ENCODE measurements around the gene DENND1B.

DENND1B gene

GRCh38 chr1:197808880-197809279 is 33.6 kb upstream of the DENND1B start:
- Histone ChIP-seq H3K4me1 (ENCODE audit: control insufficient read depth, insufficient read depth, low read length) (no peaks in the 10 kb centered on the region), H3K9me3 (ENCODE audit: control insufficient read depth, insufficient read depth, low read depth, low read length) (no peaks in the 10 kb centered on the region), H3K36me3 (ENCODE audit: control insufficient read depth in 2 of 2, insufficient read depth in 1 of 2, low read length in 2 of 2) (no peaks in the 10 kb centered on the region), H3K27ac (ENCODE audit: extremely low read depth, low read depth, low read length) (no peak overlapping the region), H3K4me3 (ENCODE audit: low read depth, low read length) (no peak overlapping the region)
- no peak for TF ChIP-seq ZNF239 (tag by site-specific recombination; IDR thresholded peaks at IDR 0.05)
- no peak for TF ChIP-seq ZNF433 (tag by site-specific recombination; IDR thresholded peaks at IDR 0.05; ENCODE audit: low read depth)
- no peak for TF ChIP-seq ZNF394 (tag by site-specific recombination; IDR thresholded peaks at IDR 0.05; ENCODE audit: borderline replicate concordance)
- no peak for TF ChIP-seq ZNF791 (tag by site-specific recombination; IDR thresholded peaks at IDR 0.05)
- no peak for TF ChIP-seq ZNF341 (tag by site-specific recombination; IDR thresholded peaks at IDR 0.05; ENCODE audit: low read depth)
- no peak for TF ChIP-seq ZNF548 (tag by site-specific recombination; IDR thresholded peaks at IDR 0.05)
- no peak for TF ChIP-seq ZBTB1 (tag by site-specific recombination; IDR thresholded peaks at IDR 0.05)
- no peak for TF ChIP-seq ZNF404 (tag by site-specific recombination; IDR thresholded peaks at IDR 0.05)
- no peak for TF ChIP-seq SP3 (tag by site-specific recombination; IDR thresholded peaks at IDR 0.05)
- ChIA-PET POLR2A (no interaction called here), CTCF (interaction anchor here (0.6 kb wide), 1 partner anchor 310 kb away, joined by 3 read pairs; no protein-coding TSS in a partner anchor)

GRCh38 chr1:197807739-197808453 is 32.6 kb upstream of the DENND1B start:
- POLR2A ChIA-PET = no interaction called here
- Histone ChIP-seq H3K4me3 (ENCODE audit: low read depth, low read length) (no peak overlapping the region), H3K27ac (ENCODE audit: extremely low read depth, low read depth, low read length) (no peak overlapping the region), H3K4me1 (ENCODE audit: control insufficient read depth, insufficient read depth, low read length) (no peaks in the 10 kb centered on the region), H3K9me3 (ENCODE audit: control insufficient read depth, insufficient read depth, low read depth, low read length) (no peaks in the 10 kb centered on the region), H3K36me3 (ENCODE audit: control insufficient read depth in 2 of 2, insufficient read depth in 1 of 2, low read length in 2 of 2) (no peaks in the 10 kb centered on the region)
- CTCF ChIA-PET = interaction anchor here (0.6 kb wide), 1 partner anchor 311 kb away, joined by 3 read pairs; no protein-coding TSS in a partner anchor
- TF ChIP-seq, protein P1, sequence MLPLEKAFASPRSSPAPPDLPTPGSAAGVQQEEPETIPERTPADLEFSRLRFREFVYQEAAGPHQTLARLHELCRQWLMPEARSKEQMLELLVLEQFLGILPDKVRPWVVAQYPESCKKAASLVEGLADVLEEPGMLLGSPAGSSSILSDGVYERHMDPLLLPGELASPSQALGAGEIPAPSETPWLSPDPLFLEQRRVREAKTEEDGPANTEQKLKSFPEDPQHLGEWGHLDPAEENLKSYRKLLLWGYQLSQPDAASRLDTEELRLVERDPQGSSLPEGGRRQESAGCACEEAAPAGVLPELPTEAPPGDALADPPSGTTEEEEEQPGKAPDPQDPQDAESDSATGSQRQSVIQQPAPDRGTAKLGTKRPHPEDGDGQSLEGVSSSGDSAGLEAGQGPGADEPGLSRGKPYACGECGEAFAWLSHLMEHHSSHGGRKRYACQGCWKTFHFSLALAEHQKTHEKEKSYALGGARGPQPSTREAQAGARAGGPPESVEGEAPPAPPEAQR (tag by site-specific recombination; IDR thresholded peaks at IDR 0.05) = no peak
- TF ChIP-seq MEIS1 (CRISPR knock-in tag; IDR thresholded peaks at IDR 0.05; ENCODE audit: borderline replicate concordance) (no peak), ZNF664 (tag by site-specific recombination; IDR thresholded peaks at IDR 0.05) (no peak), ZNF112 (tag by site-specific recombination; IDR thresholded peaks at IDR 0.05) (no peak), ZNF169 (tag by site-specific recombination; IDR thresholded peaks at IDR 0.05) (no peak), TCF7L2 (IDR thresholded peaks at IDR 0.05; ENCODE audit: borderline replicate concordance, low read depth, low read length) (no peak), ZNF610 (tag by site-specific recombination; IDR thresholded peaks at IDR 0.05; ENCODE audit: borderline replicate concordance) (no peak), ZNF776 (tag by site-specific recombination; IDR thresholded peaks at IDR 0.05; ENCODE audit: borderline replicate concordance) (no peak), ZNF580 (tag by site-specific recombination; IDR thresholded peaks at IDR 0.05) (no peak), ZSCAN16 (tag by site-specific recombination; IDR thresholded peaks at IDR 0.05) (no peak), ZNF585B (tag by site-specific recombination; IDR thresholded peaks at IDR 0.05) (no peak), YY2 (tag by site-specific recombination; IDR thresholded peaks at IDR 0.05) (no peak), PBX3 (CRISPR knock-in tag; IDR thresholded peaks at IDR 0.05) (no peak), ZNF16 (tag by site-specific recombination; IDR thresholded peaks at IDR 0.05; ENCODE audit: low read depth) (no peak), SP7 (tag by site-specific recombination; IDR thresholded peaks at IDR 0.05) (no peak), ZNF623 (tag by site-specific recombination; IDR thresholded peaks at IDR 0.05) (no peak), ZBTB48 (tag by site-specific recombination; IDR thresholded peaks at IDR 0.05) (no peak), ZNF654 (tag by site-specific recombination; IDR thresholded peaks at IDR 0.05; ENCODE audit: low read depth) (no peak)
